Stimulated activated CD8-positive, alpha-beta memory T cell treated with anti-CD3 and anti-CD28 coated beads, Interleukin-15, amount 100 ng/mL, for 48 hours (primary cell): ENCODE data around the gene KCND2.
"Not testable (repeated sequence)": the region's sequence is repeated elsewhere in the genome, so short reads cannot be mapped to it uniquely, and the experiment has no call there.

Experiments
- DNase-seq, 2 donors: peaks; one replicate each; pipeline ENCODE4 v3.0.0-alpha.2; 2020; ENCODE audit warnings: low read depth in 2 of 2

KCND2 gene

DNA sequence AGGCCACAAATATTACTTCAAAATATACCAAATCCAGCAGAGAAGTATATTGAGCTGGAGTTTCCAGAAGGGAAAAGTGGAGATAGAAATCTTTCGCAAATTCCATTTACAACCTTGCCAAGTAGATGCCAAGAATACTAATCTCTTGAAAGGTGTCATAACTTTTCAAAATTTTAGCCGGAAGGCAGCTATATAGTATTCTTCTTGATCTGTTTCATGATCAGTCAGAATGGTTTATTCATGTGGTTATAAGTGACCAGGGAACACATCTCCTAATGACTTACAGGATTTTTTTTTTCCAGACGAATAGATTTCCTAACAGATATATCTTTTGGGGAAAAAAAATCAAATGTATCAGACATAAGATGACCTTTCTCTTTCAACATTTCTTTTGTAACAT, 314.3 kb downstream of the KCND2 start:
- DNase-seq, result no peak

DNA sequence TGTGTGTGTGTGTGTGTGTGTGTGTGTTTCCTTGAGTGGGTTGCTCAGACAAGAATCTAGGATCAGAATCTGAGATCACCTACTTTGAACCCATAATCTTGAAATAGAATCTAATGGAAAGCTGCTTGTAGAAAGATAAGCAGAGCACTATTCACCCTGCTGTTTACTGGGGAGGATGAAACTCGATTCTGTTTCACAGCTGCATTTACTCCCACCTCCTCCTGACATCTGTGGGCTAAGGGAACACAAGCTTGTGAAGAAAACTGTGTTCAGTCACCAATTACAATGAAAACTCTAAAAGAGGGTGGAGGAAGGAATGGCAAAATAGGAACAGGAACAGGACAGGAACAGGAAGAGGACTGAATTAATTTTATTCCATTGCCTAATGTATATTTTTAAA, 315.4 kb downstream of the KCND2 start:
- no peak for DNase-seq

DNA sequence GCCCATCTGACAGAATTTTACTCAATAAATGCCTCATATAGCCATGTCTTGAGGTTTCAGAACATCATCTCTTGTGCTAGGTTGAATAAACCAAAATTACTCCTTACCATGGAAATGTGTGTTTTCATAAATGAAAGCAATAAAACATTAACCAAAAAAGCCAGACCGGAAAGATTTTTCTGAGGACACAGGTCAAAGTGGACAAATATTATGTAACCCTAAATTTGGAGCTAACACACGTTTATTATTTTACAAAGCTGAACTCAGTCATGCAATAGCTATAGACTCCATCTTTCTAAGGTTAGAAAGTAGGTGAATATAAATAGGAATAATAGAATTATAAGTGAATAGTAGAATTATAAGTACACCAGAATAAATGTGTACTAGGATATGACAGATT, 315.9 kb downstream of the KCND2 start:
- no peak for DNase-seq

DNA sequence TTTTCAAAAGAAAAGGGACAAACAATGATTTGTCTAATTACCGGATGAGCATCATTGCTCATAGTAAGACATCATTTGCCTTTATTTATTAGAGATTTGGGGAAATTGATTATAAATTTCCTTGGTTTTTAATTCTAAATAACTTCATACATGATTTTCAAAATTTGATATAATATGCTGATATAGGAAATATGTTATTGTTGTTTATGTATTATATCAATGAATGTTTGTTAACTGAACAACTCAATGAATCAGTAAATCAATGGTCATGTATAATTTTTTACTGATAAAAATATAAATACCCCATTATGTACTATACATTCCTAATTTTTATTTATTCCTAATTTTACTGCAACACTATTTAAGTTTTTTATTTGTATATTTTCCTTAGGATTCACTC, 327.6 kb downstream of the KCND2 start:
- no peak for DNase-seq

DNA sequence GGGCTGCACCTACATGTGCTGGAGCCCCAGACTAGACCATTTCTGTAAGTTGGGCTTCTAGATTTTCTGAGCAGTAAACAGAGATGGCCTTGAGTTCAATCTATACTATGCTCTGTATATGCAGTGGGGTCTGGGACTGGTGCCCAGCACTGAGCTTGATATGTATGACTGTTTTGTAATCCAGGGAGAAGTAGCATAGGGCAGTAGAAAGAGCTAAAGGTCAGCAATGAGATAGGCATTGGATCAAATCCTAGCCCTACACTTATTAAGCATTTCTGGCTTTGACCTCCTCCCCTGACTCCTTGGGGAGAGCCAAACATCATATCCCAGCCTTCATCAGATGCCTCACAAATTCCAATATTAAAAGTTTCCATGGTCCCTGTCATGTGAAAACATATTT, 330.4 kb downstream of the KCND2 start:
- no peak for DNase-seq

DNA sequence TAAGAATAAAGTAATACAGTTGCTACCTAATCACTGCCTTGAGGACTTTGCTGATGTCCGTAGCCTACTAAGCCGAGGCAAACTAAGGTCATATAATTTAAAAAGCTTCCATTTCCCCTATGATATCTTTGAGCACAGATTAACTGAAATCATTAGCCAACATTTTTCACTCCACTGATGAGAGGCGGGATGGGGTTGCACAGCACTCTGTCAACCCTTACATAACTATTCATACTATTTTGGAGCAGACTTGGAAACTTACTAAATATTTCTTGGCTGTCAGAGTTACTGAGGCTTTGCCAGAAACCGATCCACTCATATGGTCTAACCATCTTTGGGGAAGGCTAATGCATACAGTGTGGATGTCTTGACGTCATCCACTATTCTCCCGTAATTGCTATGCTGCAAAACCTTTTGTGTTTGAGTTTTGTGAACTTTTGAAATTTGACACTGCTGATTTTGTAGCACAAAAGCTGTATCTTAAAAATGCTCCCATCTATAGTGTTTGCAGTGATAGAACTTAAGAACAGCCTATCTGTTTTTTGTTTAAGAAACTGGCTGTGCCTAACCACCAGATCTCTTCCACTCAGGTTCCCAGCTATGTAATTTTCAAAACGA, 336.3 kb downstream of the KCND2 start:
- no peak for DNase-seq

DNA sequence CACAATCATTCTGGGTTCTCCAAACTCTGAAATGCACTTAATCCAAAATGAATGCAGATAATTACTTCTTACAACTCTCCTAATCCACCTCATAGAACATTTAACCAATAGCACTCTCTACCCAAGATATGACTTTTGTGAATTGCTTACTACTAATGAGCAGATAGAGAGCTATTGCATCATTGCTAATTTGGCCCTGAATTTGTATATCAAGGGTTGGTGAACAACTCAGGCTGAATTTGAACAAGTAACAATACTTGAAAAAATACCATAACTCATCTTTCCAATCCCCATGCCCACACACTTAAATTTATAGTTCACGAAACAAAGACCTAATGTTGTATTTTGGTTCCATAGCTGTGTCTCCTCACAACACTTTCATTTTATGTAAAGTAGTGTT, 339.0 kb downstream of the KCND2 start:
- DNase-seq, result no peak

DNA sequence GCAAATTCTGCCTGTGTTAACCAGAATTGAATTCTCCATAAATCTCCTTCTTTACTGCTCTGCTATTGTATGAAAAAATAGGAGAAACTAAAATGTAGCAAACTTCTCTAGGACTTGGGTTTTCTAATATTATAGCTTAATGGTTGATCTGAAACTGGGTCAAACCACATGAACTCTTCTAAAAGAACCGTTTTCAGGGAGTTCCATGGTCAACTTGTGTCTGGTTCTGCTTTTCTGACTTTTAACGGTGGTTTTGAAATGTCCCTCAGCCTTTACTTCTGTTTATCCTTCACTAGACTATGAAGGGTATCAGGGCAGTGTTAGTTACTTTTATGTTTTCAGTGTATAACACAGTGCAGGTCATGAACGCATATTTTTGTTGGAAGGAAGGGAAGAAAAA, 342.7 kb downstream of the KCND2 start:
- DNase-seq, result no peak

DNA sequence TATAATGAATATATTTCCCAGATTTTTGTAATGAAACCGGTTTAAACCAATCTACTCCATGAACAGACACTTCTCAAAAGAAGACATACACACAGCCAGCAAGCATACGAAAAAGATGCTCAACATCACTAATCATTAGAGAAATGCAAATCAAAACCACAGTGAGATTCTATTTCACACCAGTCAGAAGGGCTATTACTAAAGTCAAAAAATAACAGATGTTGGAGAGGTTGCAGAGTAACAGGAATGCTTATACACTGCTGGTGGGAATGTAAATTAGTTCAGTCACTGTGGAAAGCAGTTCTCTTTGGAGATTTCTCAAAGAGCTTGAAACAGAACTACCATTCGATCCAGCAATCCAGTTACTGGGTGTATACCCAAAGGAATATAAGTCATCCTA, 344.3 kb downstream of the KCND2 start:
- no peak for DNase-seq

DNA sequence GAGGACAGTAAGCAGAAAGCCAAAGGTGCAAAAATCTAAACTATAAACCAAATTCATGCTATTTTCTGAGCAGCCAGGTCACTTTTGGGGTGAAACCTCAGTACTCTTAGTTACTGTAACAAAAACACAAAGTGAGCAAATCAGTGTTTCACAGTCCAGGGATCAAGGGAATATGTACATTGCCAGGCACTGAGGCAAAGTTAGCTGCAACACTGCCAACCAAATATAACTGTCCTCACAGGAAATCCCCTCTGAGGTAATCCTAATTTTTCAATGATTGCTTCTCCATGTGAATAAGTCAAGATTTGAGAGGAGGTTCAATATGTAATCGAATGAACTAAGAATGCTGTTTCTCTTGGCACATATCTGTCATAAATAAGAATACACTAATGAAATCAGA, 355.3 kb downstream of the KCND2 start:
- DNase-seq, result no peak

DNA sequence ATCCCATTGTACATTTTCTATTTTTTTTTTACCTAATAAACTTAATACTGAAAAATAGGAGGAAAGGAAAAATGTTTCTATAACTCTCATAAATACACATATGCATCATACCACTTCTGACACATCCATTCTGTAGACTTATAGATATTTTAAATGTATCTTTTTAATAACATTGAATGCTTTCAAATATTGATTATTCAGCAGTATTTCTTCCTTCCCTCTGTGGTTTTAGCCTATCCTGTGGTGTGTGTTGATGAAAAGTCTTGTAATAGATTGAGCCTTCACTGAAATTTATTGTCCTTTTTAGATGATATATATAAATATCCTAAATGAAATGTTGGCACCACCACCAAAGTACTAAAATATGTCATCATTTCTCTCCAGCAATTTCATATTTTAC, 366.9 kb downstream of the KCND2 start:
- DNase-seq, result no peak

DNA sequence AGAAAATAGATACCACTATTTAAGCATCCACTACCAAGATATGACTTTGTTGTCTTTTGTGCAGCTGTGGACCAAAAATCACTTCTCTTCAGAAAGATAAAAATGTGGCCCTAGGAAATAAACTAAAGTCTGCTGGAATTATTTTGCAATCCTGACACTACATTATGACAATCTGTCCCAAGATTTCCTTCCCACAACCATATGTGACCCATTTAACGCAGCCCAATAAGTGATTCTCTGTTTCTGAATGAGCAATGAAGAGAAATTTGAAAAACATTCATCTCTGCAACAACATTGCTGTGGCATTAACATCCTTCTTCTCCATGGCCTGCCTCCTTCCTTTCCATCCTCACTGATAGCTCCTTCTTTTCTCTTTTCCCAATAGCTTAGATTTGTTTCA, 373.0 kb downstream of the KCND2 start:
- no peak for DNase-seq

DNA sequence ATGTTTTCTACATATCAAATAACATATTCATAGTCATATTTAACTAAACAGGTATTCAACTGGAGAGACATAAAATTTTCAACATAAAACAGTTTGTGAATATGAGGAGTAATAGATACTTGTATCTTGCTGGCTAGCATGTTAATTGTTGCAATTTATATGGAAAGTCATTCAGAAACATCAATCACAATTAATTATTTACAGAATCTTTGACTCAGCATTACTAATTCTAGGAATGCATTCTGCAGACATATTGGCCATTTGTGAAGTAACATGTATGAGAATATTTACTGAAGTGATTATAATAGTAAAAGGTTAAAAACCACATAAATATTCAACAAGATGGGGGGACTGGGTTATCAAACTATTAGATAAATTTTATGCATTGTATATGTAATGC, 381.3 kb downstream of the KCND2 start:
- DNase-seq, result no peak

DNA sequence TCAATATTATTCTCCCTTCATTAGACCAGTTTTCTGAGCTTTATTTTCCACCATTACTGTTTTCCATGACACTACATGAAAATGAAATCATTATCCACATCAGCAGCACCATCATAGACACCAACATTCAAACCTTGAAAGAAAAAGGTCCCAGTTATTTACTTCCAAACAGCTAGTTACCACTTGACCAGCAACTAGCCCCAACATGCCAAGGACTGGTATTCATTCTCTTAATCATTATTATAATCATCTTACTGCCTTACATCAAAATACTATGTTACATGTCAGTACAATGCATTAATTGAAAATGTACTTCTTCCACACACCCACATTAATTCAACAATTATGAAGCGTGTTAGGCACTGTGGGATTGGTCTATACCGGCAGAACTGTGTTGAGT, 385.5 kb downstream of the KCND2 start:
- no peak for DNase-seq

DNA sequence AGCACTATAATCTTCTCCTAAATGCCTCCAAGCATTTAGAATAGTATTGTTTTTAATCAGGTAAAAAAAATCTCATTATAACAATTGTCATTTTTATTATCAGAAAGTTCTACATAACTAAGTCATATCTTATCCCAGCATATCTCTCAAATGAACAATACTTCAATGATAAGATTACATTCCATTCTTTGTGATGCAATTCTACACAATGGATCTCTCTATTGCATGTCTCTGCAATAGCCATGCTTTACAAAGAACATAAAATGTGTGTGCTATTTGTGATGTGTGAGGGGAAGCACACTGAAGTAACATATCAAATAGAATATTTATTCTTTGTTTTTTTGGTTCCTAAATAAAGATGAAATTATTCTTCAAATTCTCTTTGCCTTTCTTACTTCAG, 389.3 kb downstream of the KCND2 start:
- no peak for DNase-seq

DNA sequence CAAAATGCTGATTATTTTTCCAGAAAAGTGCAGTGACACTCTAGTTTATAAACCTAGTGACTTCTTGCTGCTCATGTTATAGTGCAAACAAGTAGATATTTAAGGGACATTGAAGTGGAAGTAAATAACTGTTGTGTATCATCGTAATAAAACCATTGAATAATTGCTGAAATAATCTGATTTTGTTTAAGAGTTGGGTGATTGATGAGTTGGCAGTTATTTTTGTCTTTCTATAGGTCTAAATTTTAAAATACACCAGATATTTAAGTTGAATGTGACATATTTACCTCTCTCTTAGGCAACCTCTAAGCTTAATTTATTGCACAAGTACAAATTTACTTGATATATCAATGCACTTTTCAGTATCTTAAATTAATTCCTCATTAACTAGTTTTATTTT, 392.1 kb downstream of the KCND2 start:
- DNase-seq, result no peak

DNA sequence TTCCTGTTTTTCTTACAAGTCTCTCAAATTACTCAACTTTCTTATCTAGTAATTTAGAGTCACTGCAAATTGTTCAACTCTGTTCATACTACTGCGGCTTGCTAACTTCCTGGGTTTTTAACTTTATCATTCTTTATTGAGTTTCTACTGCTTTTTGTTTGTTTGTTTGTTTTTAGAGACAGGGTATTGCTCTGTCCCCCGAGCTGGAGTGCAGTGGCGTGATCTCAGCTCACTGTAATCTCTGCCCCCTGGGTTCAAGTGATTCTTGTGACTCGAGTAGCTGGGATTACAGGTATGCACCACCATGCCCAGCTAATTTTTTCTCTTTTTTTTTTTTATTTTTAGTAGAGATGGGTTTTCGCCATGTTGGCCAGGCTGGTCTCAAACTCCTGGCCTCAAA, 402.1 kb downstream of the KCND2 start:
- no peak for DNase-seq

DNA sequence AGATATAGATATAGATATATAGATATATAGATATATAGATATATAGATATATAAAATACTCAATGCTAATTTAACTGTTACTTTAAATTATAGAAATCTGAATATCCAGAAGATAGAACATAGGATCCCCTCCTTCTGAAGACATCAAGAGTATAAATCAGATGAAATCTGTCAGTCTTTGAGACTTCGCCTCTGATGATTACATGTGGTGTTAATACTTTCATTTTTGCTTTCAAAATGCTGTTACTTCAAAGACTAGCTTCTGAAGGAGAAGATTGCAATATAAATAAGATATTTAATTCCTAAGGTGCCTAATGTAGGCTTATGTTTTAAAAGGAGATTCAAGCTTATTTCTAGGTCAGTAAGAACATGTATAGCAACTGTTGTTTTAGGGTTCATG, 404.6 kb downstream of the KCND2 start:
- DNase-seq, result no peak

DNA sequence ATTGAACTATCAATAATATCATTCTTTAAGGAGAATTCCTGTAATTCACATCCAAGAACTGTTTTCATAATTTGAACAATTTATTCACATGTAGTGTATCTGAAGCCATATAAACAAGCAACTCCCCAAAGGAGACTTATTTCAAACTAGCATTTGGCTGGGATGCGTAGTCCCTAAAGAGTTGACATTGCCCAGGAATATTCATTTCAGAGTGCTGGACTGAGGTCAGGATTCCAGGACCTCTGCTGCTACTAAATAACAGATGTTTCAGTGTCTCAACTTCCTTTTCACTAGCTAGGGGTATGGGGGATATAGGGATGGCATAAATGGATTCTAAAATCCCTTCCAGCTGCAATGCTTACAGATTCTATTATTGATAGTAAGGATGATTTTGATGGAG, 408.0 kb downstream of the KCND2 start:
- DNase-seq, result no peak

DNA sequence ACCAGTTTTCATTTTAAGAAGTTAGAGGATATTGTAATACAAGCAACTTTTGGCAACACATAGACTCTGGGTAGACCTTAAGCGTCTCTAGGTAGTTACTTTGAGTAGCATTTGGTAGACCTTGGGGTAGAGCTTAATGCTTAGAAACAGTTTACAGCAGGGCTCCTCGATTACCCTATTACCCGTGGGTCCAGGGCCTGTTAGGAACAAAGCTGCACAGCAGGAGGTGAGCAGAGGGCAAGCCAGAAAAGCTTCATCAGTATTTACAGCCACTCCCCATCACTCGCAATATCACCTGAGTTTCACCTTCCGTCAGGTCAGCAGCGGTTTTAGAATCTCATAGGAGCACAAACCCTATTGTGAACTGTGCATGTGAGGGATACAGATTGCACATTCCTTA, 411.5 kb downstream of the KCND2 start:
- DNase-seq, result no peak

DNA sequence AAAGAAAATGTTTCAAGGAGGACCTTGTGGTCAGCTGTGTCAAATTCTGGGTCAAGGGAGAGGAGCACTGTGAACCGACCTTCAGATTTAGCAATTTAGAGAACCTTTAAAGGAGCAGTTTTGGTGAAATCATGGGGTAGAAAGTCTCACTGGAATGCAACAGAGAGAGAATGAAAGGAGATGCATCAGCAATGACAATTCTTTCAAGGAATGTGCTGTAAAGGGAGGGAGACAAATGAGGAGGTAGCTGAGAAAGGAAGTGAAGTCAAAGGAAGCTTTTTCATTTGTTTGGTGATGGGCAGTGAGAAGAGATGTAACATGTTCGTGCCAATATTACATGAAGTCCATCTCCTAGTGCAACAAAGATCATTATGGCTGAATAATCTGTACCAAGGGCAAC, 418.9 kb downstream of the KCND2 start:
- no peak for DNase-seq

DNA sequence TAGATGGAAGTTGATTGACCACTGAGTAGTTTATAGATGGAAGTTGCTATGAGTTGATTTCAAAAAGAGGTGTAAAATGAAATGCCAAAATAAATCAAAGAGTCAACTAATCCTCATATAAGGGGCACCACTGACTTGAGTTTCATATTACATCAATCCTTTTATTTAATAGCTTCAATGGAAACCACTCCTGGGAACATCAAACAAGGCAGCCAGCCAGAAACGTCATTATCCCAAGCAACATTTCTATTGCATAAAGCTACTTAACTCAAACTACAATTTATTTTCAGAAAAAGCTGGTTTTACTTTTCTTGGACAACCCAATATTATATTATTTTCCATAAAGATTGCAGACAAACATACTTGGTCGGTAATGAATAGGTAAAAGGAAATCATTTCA, 422.9 kb downstream of the KCND2 start:
- no peak for DNase-seq

DNA sequence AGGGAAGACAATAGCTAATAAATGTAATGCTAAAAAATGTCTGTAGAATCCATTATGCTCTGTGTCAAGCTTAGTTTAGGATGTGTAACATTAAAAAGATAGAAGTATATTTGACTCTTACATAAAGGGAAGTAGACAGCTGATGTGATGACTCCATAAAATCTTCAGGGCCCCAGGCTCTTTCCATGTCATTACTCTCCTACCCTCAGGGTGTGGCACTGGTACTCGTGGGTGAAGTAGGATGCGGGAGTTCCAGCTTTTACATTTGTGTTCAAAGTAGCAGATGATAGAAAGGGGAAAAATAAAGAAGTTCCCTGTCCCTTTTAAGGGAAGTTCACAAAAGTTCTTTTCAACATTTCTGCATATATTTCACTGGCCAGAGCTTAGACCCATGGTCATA, 427.8 kb downstream of the KCND2 start:
- no peak for DNase-seq

DNA sequence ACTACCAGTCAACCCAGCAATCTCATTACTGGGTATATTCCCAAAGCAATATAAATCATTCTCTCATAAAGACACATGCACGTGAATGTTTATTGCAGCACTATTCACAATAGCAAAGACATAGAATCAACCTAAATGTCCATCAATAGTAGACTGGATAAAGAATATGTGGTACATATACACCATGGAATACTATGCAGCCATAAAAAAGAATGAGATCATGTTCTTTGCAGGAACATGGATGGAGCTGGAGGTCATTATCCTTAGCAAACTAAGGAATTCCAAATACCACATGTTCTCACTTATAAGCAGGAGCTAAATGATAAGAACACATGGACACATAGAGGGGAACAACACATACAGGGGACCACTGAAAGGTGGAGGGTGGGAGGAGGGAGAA, 429.4 kb downstream of the KCND2 start:
- not testable (repeated sequence) for DNase-seq
